Heart left ventricle (tissue), 16 donors: ENCODE measurements around the gene LY6G6F. TPM values are rescaled to one million over a fixed set of nuclear protein-coding genes. Genes with fewer than 3 reads are reported as not detected.

Experiments
- ATAC-seq, 4 donors: fragments of 200-7000 bp; cut with Tn5 transposase; one replicate each; pipeline ENCODE4 v1.9.1; 2020 to 2022; ENCODE audit warnings: moderate library complexity in 4 of 4, mild to moderate bottlenecking in 3 of 4, moderate number of reproducible peaks in 1 of 4
- DNase-seq, 5 donors: peaks; one replicate each; pipeline ENCODE4 v3.0.0-alpha.2; 2020
- H3K27ac ChIP-seq, 12 donors: fragments of 200-600 bp; sonication (generic) in 4 of 12; one replicate each; pipeline versions ENCODE4 v1.5.0 to v1.8.0; 2016 to 2022; ENCODE audit warnings: mild to moderate bottlenecking in 2 of 12
- H3K27me3 ChIP-seq, 9 donors: fragments of 200-600 bp; sonication (generic) in 2 of 9; one replicate each; pipeline versions ENCODE4 v1.5.1 to v1.8.0; 2016 to 2022; ENCODE audit warnings: mild to moderate bottlenecking in 3 of 9
- H3K36me3 ChIP-seq, 9 donors: fragments of 200-600 bp; sonication (generic) in 2 of 9; one replicate each; pipeline versions ENCODE4 v1.5.0 to v1.8.0; 2018 to 2022; ENCODE audit warnings: mild to moderate bottlenecking in 2 of 9
- H3K4me1 ChIP-seq, 12 donors: fragments of 200-600 bp; sonication (generic) in 4 of 12; one replicate each; pipeline versions ENCODE4 v1.5.0 to v1.8.0; 2016 to 2022; ENCODE audit warnings: mild to moderate bottlenecking in 3 of 12
- H3K4me3 ChIP-seq, 12 donors: fragments of 200-600 bp; sonication (generic) in 4 of 12; one replicate each; pipeline versions ENCODE4 v1.5.0 to v1.8.0; 2017 to 2022; ENCODE audit warnings: mild to moderate bottlenecking in 9 of 12, moderate library complexity in 4 of 12
- H3K9me3 ChIP-seq, 12 donors: fragments of 200-600 bp; sonication (generic) in 4 of 12; one replicate each; pipeline versions ENCODE4 v1.5.0 to v1.8.0; 2016 to 2022; ENCODE audit warnings: mild to moderate bottlenecking in 1 of 12
- CTCF ChIP-seq, 12 donors: fragments of 200-600 bp; sonication (generic) in 4 of 12; IDR thresholded peaks; one replicate each; pipeline versions ENCODE4 v1.5.0 to v1.8.0; 2018 to 2022; ENCODE audit warnings: antibody characterized with exemption in 12 of 12, mild to moderate bottlenecking in 5 of 12
- POLR2A ChIP-seq, 2 donors: fragments of 450-650 bp; IDR thresholded peaks; one replicate each; pipeline ENCODE4 v1.6.1; 2017; ENCODE audit warnings: antibody characterized with exemption in 2 of 2, mild to moderate bottlenecking in 2 of 2, moderate library complexity in 2 of 2
- WGBS, 4 donors: extraction: QIAGEN DNeasy Blood & Tissue Kit in 2 of 4; methylation state at CpG; one replicate each; pipeline versions ENCODE4 v1.1.5 to v1.1.7; 2013 to 2018; 5-methylcytosine and 5-hydroxymethylcytosine counted together
- intact Hi-C, 10 donors: fragments of 100-400 bp; cut with DNase I; formaldehyde crosslinking; loops; one replicate each; pipeline versions ENCODE4 v1.11.1 to v1.14.2; 2022
- microRNA-seq, 4 donors: library from miRNA; unstranded; fragments of <30 nt; microRNA quantifications; one replicate each; pipeline versions ENCODE4 to v1.2.0, GENCODE V29; 2017 to 2020
- polyA plus RNA-seq, 2 donors: library from polyadenylated mRNA; stranded (reverse); fragments of 200-250 nt; gene quantifications; one replicate each; pipeline ENCODE4 v1.2.3, GENCODE V29; 2013
- total RNA-seq, 9 donors: library from RNA; depleted of rRNA in 2 of 9; stranded (reverse); fragments of >200 nt in 2 of 9; fragmentation: NEBNext Ultra II Directional in 3 of 9; extraction: Animal tissue kit (Norgen Biotek cat#: 25700) in 3 of 9; gene quantifications; one replicate each; pipeline versions ENCODE4 v1.1.0 to v1.2.4, GENCODE V29; 2016 to 2023
- donor health status: ischemic (EF 13 %, LVEDD 7.1; RV severe dilation, severe dysfunction).
- donor health status: healthy with polysubstance abuse.
- donor health status: DM: no; HTN: yes; CAD: no.
- donor health status: DM: no; HTN: no; CAD: no.
- donor health status: ischemic (EF 25% LVEDD 6.9; RV normal size, moderate dysfunction).
- donor health status: ischemic (EF 25% LVEDD 5.7; RV mildly dilated, moderate dysfunction).
- donor health status: healthy.
- donor health status: DM: yes; HTN: yes; CAD: no.
- donor health status: ischemic (EF 35%, LVEDD 5.7; RV mildly dilated, moderate dysfunction).
- donor health status: nonischemic (EF 11% LVEDD 7.7; RV severe dilation, severe dysfunction).
- donor health status: DM: yes; HTN: yes; CAD: no.
- donor health status: PGD.
- donor health status: ischemic (EF 29% LVEDD 5.4; RV normal size, mild dysfunction).
- donor health status: nonischemic (EF 23%, LVEDD 6.1; RV moderate dilation, normal function).

LY6G6F gene
- total and polyA plus RNA-seq, 11 donors, result not detected

GRCh38 chr6:31750411-31751022 lies 43.9 kb downstream of the LY6G6F start:
- no peak overlapping the region for H3K27ac ChIP-seq
- H3K9me3 ChIP-seq, result no peaks in the 10 kb centered on the region
- intact Hi-C loops, result no loop called here
- peak in 1 of 4 donors; percentile 42 for ATAC-seq
- WGBS, 4 donors, result 84 to 91% (median 88%) methylated on average over 7 of the region's 7 CpGs
- TF ChIP-seq CTCF (IDR thresholded peaks at IDR 0.05) (no peak), POLR2A (IDR thresholded peaks at IDR 0.05) (no peak)
- H3K36me3 ChIP-seq, result peaks cover 0 to 16% (median 0%) of the 10 kb centered on the region in 9 donors
- no peaks in the 10 kb centered on the region for H3K27me3 ChIP-seq
- no peaks in the 10 kb centered on the region for H3K4me1 ChIP-seq
- DNase-seq, result no peak
- no peak overlapping the region for H3K4me3 ChIP-seq

GRCh38 chr6:31752739-31753319 lies 46.2 kb downstream of the LY6G6F start:
- Histone ChIP-seq H3K4me3 (no peak overlapping the region), H3K27me3 (no peaks in the 10 kb centered on the region), H3K9me3 (no peaks in the 10 kb centered on the region), H3K36me3 (peaks cover 0 to 3% (median 0%) of the 10 kb centered on the region in 9 donors), H3K4me1 (no peaks in the 10 kb centered on the region), H3K27ac (no peak overlapping the region)
- ATAC-seq (no peak), DNase-seq (no peak)
- intact Hi-C loops, result no loop called here
- 71 to 76% (median 74%) methylated on average over 8 of the region's 8 CpGs for WGBS, 4 donors
- TF ChIP-seq CTCF (IDR thresholded peaks at IDR 0.05) (no peak), POLR2A (IDR thresholded peaks at IDR 0.05) (no peak)

GRCh38 chr6:31758281-31758680 lies 51.6 kb downstream of the LY6G6F start:
- Histone ChIP-seq H3K27me3 (no peaks in the 10 kb centered on the region), H3K36me3 (peaks cover 0 to 29% (median 0%) of the 10 kb centered on the region in 9 donors), H3K27ac (no peak overlapping the region), H3K4me1 (peaks cover 0 to 6% (median 0%) of the 10 kb centered on the region in 12 donors), H3K4me3 (no peak overlapping the region), H3K9me3 (no peaks in the 10 kb centered on the region)
- no peak for DNase-seq
- WGBS, 4 donors, result 92 to 98% (median 96%) methylated on average over 2 of the region's 2 CpGs
- TF ChIP-seq CTCF (IDR thresholded peaks at IDR 0.05) (no peak), POLR2A (IDR thresholded peaks at IDR 0.05) (no peak)
- ATAC-seq, result no peak
- intact Hi-C loops, result no loop called here

Small RNA genes within 50 kb of the gene (microRNA-seq; reads per million reads assigned to microRNA genes)
- 0 to 1.4 (median 1.1) reads per million in 4 donors for gene MIR4646

Other genes with a start within 250 kb of the LY6G6F start
Only the 30 nearest of the 39 such genes appear.
- 10 to 100 TPM in 8 of 9 donors, 1 to 10 TPM in 1; 10.0 to 17.8 (median 12.4) TPM for gene NFKBIL1, start 159.3 kb upstream of the LY6G6F start, total RNA-seq
- gene NFKBIL1, start 159.3 kb upstream of the LY6G6F start, polyA plus RNA-seq, result 10 to 100 TPM; 18.2 to 22.9 TPM
- under 1 TPM in 2 of 9 donors, not detected in 7; 0.18 to 0.64 TPM for gene LTA, start 134.6 kb upstream of the LY6G6F start, total RNA-seq
- under 1 TPM in 1 of 2 donors, not detected in 1; 0.07 TPM for gene LTA, start 134.6 kb upstream of the LY6G6F start, polyA plus RNA-seq
- gene TNF, start 131.3 kb upstream of the LY6G6F start, total RNA-seq, result 1 to 10 TPM in 3 of 9 donors, under 1 TPM in 5, not detected in 1; 0.32 to 7.6 (median 0.51) TPM
- under 1 TPM; 0.15 to 0.32 TPM for gene TNF, start 131.3 kb upstream of the LY6G6F start, polyA plus RNA-seq
- gene LTB, start 124.4 kb upstream of the LY6G6F start, total RNA-seq, result 10 to 100 TPM in 1 of 9 donors, 1 to 10 TPM in 2, under 1 TPM in 2, not detected in 4; 0.30 to 15.6 (median 1.0) TPM
- gene LTB, start 124.4 kb upstream of the LY6G6F start, polyA plus RNA-seq, result under 1 TPM; 0.50 to 0.72 TPM
- gene LST1, start 120.6 kb upstream of the LY6G6F start, total RNA-seq, result 10 to 100 TPM in 2 of 9 donors, 1 to 10 TPM in 6, not detected in 1; 1.6 to 58.0 (median 3.7) TPM
- 1 to 10 TPM; 2.3 to 5.2 TPM for gene LST1, start 120.6 kb upstream of the LY6G6F start, polyA plus RNA-seq
- 1 to 10 TPM in 1 of 9 donors, under 1 TPM in 1, not detected in 7; 1.00 to 2.5 TPM for gene NCR3, start 113.9 kb upstream of the LY6G6F start, total RNA-seq
- gene NCR3, start 113.9 kb upstream of the LY6G6F start, polyA plus RNA-seq, result not detected
- gene AIF1, start 91.6 kb upstream of the LY6G6F start, total RNA-seq, result 100 to 1,000 TPM in 1 of 9 donors, 10 to 100 TPM in 3, 1 to 10 TPM in 5; 5.7 to 120 (median 9.5) TPM
- 10 to 100 TPM in 1 of 2 donors, 1 to 10 TPM in 1; 6.7 to 18.4 TPM for gene AIF1, start 91.6 kb upstream of the LY6G6F start, polyA plus RNA-seq
- gene PRRC2A, start 86.2 kb upstream of the LY6G6F start, total RNA-seq, result 100 to 1,000 TPM in 4 of 9 donors, 10 to 100 TPM in 5; 75.1 to 119 (median 97.4) TPM
- gene PRRC2A, start 86.2 kb upstream of the LY6G6F start, polyA plus RNA-seq, result 100 to 1,000 TPM in 1 of 2 donors, 10 to 100 TPM in 1; 88.1 to 111 TPM
- 100 to 1,000 TPM; 265 to 499 (median 284) TPM for gene BAG6, start 54.2 kb upstream of the LY6G6F start, total RNA-seq
- 100 to 1,000 TPM; 307 to 378 TPM for gene BAG6, start 54.2 kb upstream of the LY6G6F start, polyA plus RNA-seq
- gene APOM, start 51.0 kb upstream of the LY6G6F start, total RNA-seq, result 1 to 10 TPM in 8 of 9 donors, under 1 TPM in 1; 0.54 to 4.3 (median 1.7) TPM
- gene APOM, start 51.0 kb upstream of the LY6G6F start, polyA plus RNA-seq, result 1 to 10 TPM; 2.4 to 6.6 TPM
- 10 to 100 TPM; 16.5 to 23.8 (median 20.0) TPM for gene C6orf47, start 46.1 kb upstream of the LY6G6F start, total RNA-seq
- gene C6orf47, start 46.1 kb upstream of the LY6G6F start, polyA plus RNA-seq, result 10 to 100 TPM; 19.4 to 30.9 TPM
- gene GPANK1, start 41.9 kb upstream of the LY6G6F start, total RNA-seq, result 10 to 100 TPM; 15.9 to 29.8 (median 19.5) TPM
- gene GPANK1, start 41.9 kb upstream of the LY6G6F start, polyA plus RNA-seq, result 10 to 100 TPM; 19.5 to 24.5 TPM
- gene CSNK2B, start 40.8 kb upstream of the LY6G6F start, total RNA-seq, result 100 to 1,000 TPM; 111 to 323 (median 116) TPM
- 100 to 1,000 TPM; 124 to 203 TPM for gene CSNK2B, start 40.8 kb upstream of the LY6G6F start, polyA plus RNA-seq
- gene LY6G5B, start 36.9 kb upstream of the LY6G6F start, total RNA-seq, result 10 to 100 TPM in 1 of 9 donors, 1 to 10 TPM in 8; 1.4 to 12.0 (median 4.6) TPM
- 1 to 10 TPM; 2.1 to 5.3 TPM for gene LY6G5B, start 36.9 kb upstream of the LY6G6F start, polyA plus RNA-seq
- gene LY6G5C, start 25.8 kb upstream of the LY6G6F start, total RNA-seq, result 1 to 10 TPM; 1.3 to 3.1 (median 2.2) TPM
- 1 to 10 TPM; 1.4 to 3.0 TPM for gene LY6G5C, start 25.8 kb upstream of the LY6G6F start, polyA plus RNA-seq
- gene ABHD16A, start 3.5 kb upstream of the LY6G6F start, total RNA-seq, result 10 to 100 TPM; 24.2 to 54.7 (median 27.4) TPM
- 10 to 100 TPM; 16.5 to 47.8 TPM for gene ABHD16A, start 3.5 kb upstream of the LY6G6F start, polyA plus RNA-seq
- under 1 TPM in 1 of 9 donors, not detected in 8; 0.75 TPM for gene LY6G6D, start 8.5 kb downstream of the LY6G6F start, total RNA-seq
- gene LY6G6D, start 8.5 kb downstream of the LY6G6F start, polyA plus RNA-seq, result not detected
- gene LY6G6C, start 14.9 kb downstream of the LY6G6F start, total RNA-seq, result under 1 TPM in 1 of 9 donors, not detected in 8; 0.27 TPM
- gene LY6G6C, start 14.9 kb downstream of the LY6G6F start, polyA plus RNA-seq, result not detected
- gene MPIG6B, start 16.5 kb downstream of the LY6G6F start, total RNA-seq, result under 1 TPM in 7 of 9 donors, not detected in 2; 0.19 to 1.00 (median 0.42) TPM
- gene MPIG6B, start 16.5 kb downstream of the LY6G6F start, polyA plus RNA-seq, result under 1 TPM; 0.17 to 0.23 TPM
- gene DDAH2, start 22.4 kb downstream of the LY6G6F start, total RNA-seq, result 10 to 100 TPM; 42.3 to 69.7 (median 53.2) TPM
- gene DDAH2, start 22.4 kb downstream of the LY6G6F start, polyA plus RNA-seq, result 10 to 100 TPM; 62.1 to 80.5 TPM
- 100 to 1,000 TPM in 6 of 9 donors, 10 to 100 TPM in 3; 72.5 to 310 (median 124) TPM for gene CLIC1, start 29.7 kb downstream of the LY6G6F start, total RNA-seq
- gene CLIC1, start 29.7 kb downstream of the LY6G6F start, polyA plus RNA-seq, result 100 to 1,000 TPM in 1 of 2 donors, 10 to 100 TPM in 1; 68.0 to 392 TPM
- gene MSH5, start 33.1 kb downstream of the LY6G6F start, total RNA-seq, result 1 to 10 TPM in 7 of 9 donors, under 1 TPM in 2; 0.44 to 8.4 (median 1.9) TPM
- gene MSH5, start 33.1 kb downstream of the LY6G6F start, polyA plus RNA-seq, result 1 to 10 TPM; 1.0 to 2.3 TPM
- 1 to 10 TPM in 1 of 9 donors, under 1 TPM in 2, not detected in 6; 0.73 to 1.5 (median 0.76) TPM for gene SAPCD1, start 55.8 kb downstream of the LY6G6F start, total RNA-seq
- under 1 TPM; 0.35 to 0.50 TPM for gene SAPCD1, start 55.8 kb downstream of the LY6G6F start, polyA plus RNA-seq
- gene VWA7, start 70.5 kb downstream of the LY6G6F start, total RNA-seq, result 10 to 100 TPM in 7 of 9 donors, 1 to 10 TPM in 2; 8.0 to 25.8 (median 16.1) TPM
- 1 to 10 TPM; 4.0 to 6.2 TPM for gene VWA7, start 70.5 kb downstream of the LY6G6F start, polyA plus RNA-seq
- gene VARS1, start 88.9 kb downstream of the LY6G6F start, total RNA-seq, result 10 to 100 TPM; 18.6 to 61.8 (median 26.1) TPM
- gene VARS1, start 88.9 kb downstream of the LY6G6F start, polyA plus RNA-seq, result 10 to 100 TPM; 21.9 to 54.6 TPM
- 10 to 100 TPM; 22.9 to 37.4 (median 25.9) TPM for gene LSM2, start 100.1 kb downstream of the LY6G6F start, total RNA-seq
- 10 to 100 TPM; 27.5 to 64.7 TPM for gene LSM2, start 100.1 kb downstream of the LY6G6F start, polyA plus RNA-seq
- 1 to 10 TPM; 1.3 to 3.6 (median 1.8) TPM for gene HSPA1L, start 108.4 kb downstream of the LY6G6F start, total RNA-seq
- gene HSPA1L, start 108.4 kb downstream of the LY6G6F start, polyA plus RNA-seq, result 1 to 10 TPM in 1 of 2 donors, under 1 TPM in 1; 0.95 to 1.9 TPM
- gene HSPA1A, start 108.7 kb downstream of the LY6G6F start, total RNA-seq, result 100 to 1,000 TPM; 169 to 412 (median 197) TPM
- 100 to 1,000 TPM; 157 to 179 TPM for gene HSPA1A, start 108.7 kb downstream of the LY6G6F start, polyA plus RNA-seq
- 100 to 1,000 TPM; 120 to 306 (median 146) TPM for gene HSPA1B, start 120.9 kb downstream of the LY6G6F start, total RNA-seq
- gene HSPA1B, start 120.9 kb downstream of the LY6G6F start, polyA plus RNA-seq, result 100 to 1,000 TPM in 1 of 2 donors, 10 to 100 TPM in 1; 35.2 to 149 TPM
- gene NEU1, start 156.0 kb downstream of the LY6G6F start, total RNA-seq, result 10 to 100 TPM; 18.7 to 39.5 (median 27.6) TPM
- 10 to 100 TPM; 19.1 to 63.1 TPM for gene NEU1, start 156.0 kb downstream of the LY6G6F start, polyA plus RNA-seq